Measurements from ENCODE around the gene TMEM178B.

GRCh38 chr7:141203177-141203576, 129.3 kb downstream of the TMEM178B start:
- TF ChIP-seq, protein P1, sequence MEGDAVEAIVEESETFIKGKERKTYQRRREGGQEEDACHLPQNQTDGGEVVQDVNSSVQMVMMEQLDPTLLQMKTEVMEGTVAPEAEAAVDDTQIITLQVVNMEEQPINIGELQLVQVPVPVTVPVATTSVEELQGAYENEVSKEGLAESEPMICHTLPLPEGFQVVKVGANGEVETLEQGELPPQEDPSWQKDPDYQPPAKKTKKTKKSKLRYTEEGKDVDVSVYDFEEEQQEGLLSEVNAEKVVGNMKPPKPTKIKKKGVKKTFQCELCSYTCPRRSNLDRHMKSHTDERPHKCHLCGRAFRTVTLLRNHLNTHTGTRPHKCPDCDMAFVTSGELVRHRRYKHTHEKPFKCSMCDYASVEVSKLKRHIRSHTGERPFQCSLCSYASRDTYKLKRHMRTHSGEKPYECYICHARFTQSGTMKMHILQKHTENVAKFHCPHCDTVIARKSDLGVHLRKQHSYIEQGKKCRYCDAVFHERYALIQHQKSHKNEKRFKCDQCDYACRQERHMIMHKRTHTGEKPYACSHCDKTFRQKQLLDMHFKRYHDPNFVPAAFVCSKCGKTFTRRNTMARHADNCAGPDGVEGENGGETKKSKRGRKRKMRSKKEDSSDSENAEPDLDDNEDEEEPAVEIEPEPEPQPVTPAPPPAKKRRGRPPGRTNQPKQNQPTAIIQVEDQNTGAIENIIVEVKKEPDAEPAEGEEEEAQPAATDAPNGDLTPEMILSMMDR (IDR thresholded peaks at IDR 0.05; ENCODE audit: poor library complexity), result no peak
- TF ChIP-seq EZH2 (IDR thresholded peaks at IDR 0.05; ENCODE audit: borderline replicate concordance) (no peak), EZH2phosphoT487 (IDR thresholded peaks at IDR 0.05; ENCODE audit: low read depth, severe bottlenecking, unreplicated experiment) (no peak)
